HepG2 (cell line): ENCODE measurements around the gene PUS1. TPM values are rescaled to one million over a fixed set of nuclear protein-coding genes. Genes with fewer than 3 reads are reported as not detected.
A peak's percentile ranks its signal among the peaks of the same experiment; 100 is the strongest.

ENCODE experiments used
- AGO1 ChIP-seq: fragments of 200-400 bp; formaldehyde crosslinking; IDR thresholded peaks from 2 replicates; pipeline ENCODE4 v1.6.1; 2017; ENCODE audit warnings: mild to moderate bottlenecking, low read depth, low read length, moderate library complexity; ENCODE audit not compliant: poor library complexity, severe bottlenecking
- ARID3A ChIP-seq: IDR thresholded peaks from 2 replicates; pipeline ENCODE4 v1.6.1; 2012; ENCODE audit warnings: low read depth, low read length, improper control_type of control experiment
- HMGXB4 ChIP-seq, 2 experiments: sonication (generic) in 1 of 2; formaldehyde crosslinking in 1 of 2; IDR thresholded peaks; 2 replicates each; pipeline versions ENCODE4 v1.4.0 to v1.6.1; 2018 to 2020; ENCODE audit warnings: missing genetic modification reagents in 2 of 2, borderline replicate concordance in 1 of 2, low read depth in 1 of 2, mild to moderate bottlenecking in 1 of 2, missing biosample characterization in 1 of 2
- HNF1B ChIP-seq: sonication (generic); formaldehyde crosslinking; IDR thresholded peaks from 2 replicates; pipeline ENCODE4 v1.5.1; 2020; ENCODE audit warnings: mild to moderate bottlenecking, moderate library complexity, missing genetic modification reagents
- PHF8 ChIP-seq: sonication (generic); formaldehyde crosslinking; IDR thresholded peaks from 2 replicates; pipeline ENCODE4 v1.5.0; 2020; ENCODE audit warnings: missing genetic modification reagents
- PREB ChIP-seq: sonication (generic); formaldehyde crosslinking; IDR thresholded peaks from 2 replicates; pipeline ENCODE4 v1.4.0; 2020; ENCODE audit warnings: missing genetic modification reagents
- RAD51 ChIP-seq: fragments of 450-650 bp; IDR thresholded peaks from 2 replicates; pipeline ENCODE4 v1.6.1; 2016; ENCODE audit warnings: borderline replicate concordance
- RNF219 ChIP-seq: sonication (generic); formaldehyde crosslinking; IDR thresholded peaks from 2 replicates; pipeline ENCODE4 v1.5.0; 2020; ENCODE audit warnings: mild to moderate bottlenecking, missing genetic modification reagents
- ZBTB20 ChIP-seq: sonication (generic); formaldehyde crosslinking; IDR thresholded peaks from 2 replicates; pipeline ENCODE4 v1.8.1; 2023; ENCODE audit warnings: missing genetic modification reagents, low read depth, mild to moderate bottlenecking, borderline replicate concordance
- ZFP37 ChIP-seq: sonication (generic); formaldehyde crosslinking; IDR thresholded peaks from 2 replicates; pipeline ENCODE4 v1.4.0; 2020; ENCODE audit warnings: missing genetic modification reagents, borderline replicate concordance
- ZNF121 ChIP-seq: sonication (generic); formaldehyde crosslinking; IDR thresholded peaks from 2 replicates; pipeline ENCODE4 v1.5.0; 2020; ENCODE audit warnings: mild to moderate bottlenecking, missing genetic modification reagents
- ZNF253 ChIP-seq: sonication (generic); formaldehyde crosslinking; IDR thresholded peaks from 2 replicates; pipeline ENCODE4 v1.8.0; 2022; ENCODE audit warnings: mild to moderate bottlenecking, missing genetic modification reagents, borderline replicate concordance
- ZNF512 ChIP-seq: sonication (generic); formaldehyde crosslinking; IDR thresholded peaks from 2 replicates; pipeline ENCODE4 v1.4.0; 2020; ENCODE audit warnings: mild to moderate bottlenecking, missing genetic modification reagents
- ZNF737 ChIP-seq: sonication (generic); formaldehyde crosslinking; IDR thresholded peaks from 2 replicates; pipeline ENCODE4 v1.5.0; 2020; ENCODE audit warnings: missing genetic modification reagents, mild to moderate bottlenecking, borderline replicate concordance
- polyA plus RNA-seq, 8 experiments: library from polyadenylated mRNA; depleted of rRNA in 3 of 8; stranded (reverse) in 7 of 8; unstranded in 1 of 8; fragments of >200 nt; fragmentation: Illumina TruSeq in 4 of 8; extraction: Trizol in 4 of 8; gene quantifications; 2 replicates each; pipeline versions ENCODE4 v1.2.1 to v1.2.3, GENCODE V29; 2011 to 2016; ENCODE audit warnings: low read depth in 4 of 8, missing spikeins in 1 of 8, mixed read lengths in 1 of 8; ENCODE audit not compliant: insufficient read depth in 1 of 8
- total RNA-seq, 5 experiments: library from RNA; depleted of rRNA; stranded (reverse); fragments of >200 nt; fragmentation: Illumina TruSeq; extraction: Trizol; gene quantifications; 2 replicates each; pipeline ENCODE4 v1.2.3, GENCODE V29; 2016; ENCODE audit warnings: low read depth in 1 of 5

PUS1 gene
- total and polyA plus RNA-seq, 2 of the 13 experiments (the other 11 are each of a cell fraction or from before 2014, with no cell fraction given), result 19.2 to 24.7 TPM

GRCh38 chr12:131950182-131950913, 21.3 kb downstream of the PUS1 start (continued):
- TF ChIP-seq HMGXB4 (CRISPR knock-in tag; IDR thresholded peaks at IDR 0.05; ENCODE audit: borderline replicate concordance in 1 of 2, low read depth in 1 of 2), result 0 out of 4 replicates have a peak, but pooled peaks of 1 of the 2 experiments have one; percentile 14
- TF ChIP-seq ZBTB20, result no peak
- TF ChIP-seq ZNF253 (CRISPR knock-in tag), result no peak
- TF ChIP-seq PREB, result 0 out of 2 replicates have a peak, but pooled peaks have one; percentile 3
- TF ChIP-seq HNF1B (CRISPR knock-in tag), result no peak
- TF ChIP-seq PHF8 (CRISPR knock-in tag), result peak; percentile 57
- TF ChIP-seq ARID3A, result no peak
- TF ChIP-seq RNF219 (CRISPR knock-in tag), result no peak
- TF ChIP-seq ZFP37 (CRISPR knock-in tag), result no peak
- TF ChIP-seq AGO1, result no peak
- TF ChIP-seq ZNF737, result no peak
- TF ChIP-seq ZNF512 (CRISPR knock-in tag), result no peak
- TF ChIP-seq ZNF121 (CRISPR knock-in tag), result peak; percentile 89
- no peak for TF ChIP-seq RAD51
